Stomach (tissue), 9 donors: Measurements from ENCODE around the gene NT5C1A. TPM values are rescaled to one million over a fixed set of nuclear protein-coding genes. Genes with fewer than 3 reads are reported as not detected.

Experiments
- DNase-seq, 2 donors: peaks; one replicate each; pipeline versions ENCODE4 v3.0.0 to v3.0.0-alpha.2; 2013 to 2019
- H3K27ac ChIP-seq, 5 donors: fragments of 200-600 bp in 4 of 5; sonication (generic) in 4 of 5; one replicate each; pipeline ENCODE4 v1.5.1; 2013 to 2019; ENCODE audit warnings: mild to moderate bottlenecking in 1 of 5, moderate library complexity in 1 of 5
- H3K27me3 ChIP-seq, 3 donors: fragments of 200-600 bp; sonication (generic); one replicate each; pipeline ENCODE4 v1.5.1; 2017 to 2019; ENCODE audit warnings: mixed run types in 1 of 3
- H3K36me3 ChIP-seq, 4 donors: fragments of 200-600 bp; sonication (generic); 1 replicate in 3 of 4; 2 replicates in 1 of 4; pipeline ENCODE4 v1.5.1; 2016 to 2019
- H3K4me1 ChIP-seq, 4 donors: fragments of 200-600 bp; sonication (generic); one replicate each; pipeline ENCODE4 v1.5.1; 2016 to 2019
- H3K4me3 ChIP-seq, 4 donors: fragments of 200-600 bp; sonication (generic) in 3 of 4; one replicate each; pipeline ENCODE4 v1.5.1; 2016 to 2019; ENCODE audit warnings: mild to moderate bottlenecking in 1 of 4
- H3K9me3 ChIP-seq, 4 donors: fragments of 200-600 bp; sonication (generic); one replicate each; pipeline ENCODE4 v1.5.1; 2016 to 2019
- EP300 ChIP-seq: sonication (generic); formaldehyde crosslinking; IDR thresholded peaks from one replicate; pipeline ENCODE4 v1.6.1; 2017; ENCODE audit warnings: antibody characterized with exemption
- POLR2A ChIP-seq, 4 donors: fragments of 450-650 bp; IDR thresholded peaks; one replicate each; pipeline ENCODE4 v1.6.1; 2016; ENCODE audit warnings: antibody characterized with exemption in 4 of 4, control low read depth in 2 of 4, mild to moderate bottlenecking in 1 of 4, moderate library complexity in 1 of 4
- POLR2AphosphoS5 ChIP-seq, 3 donors: sonication (generic); formaldehyde crosslinking; IDR thresholded peaks; one replicate each; pipeline ENCODE4 v1.6.1; 2016; ENCODE audit warnings: antibody characterized with exemption in 3 of 3
- WGBS, 5 donors: extraction: QIAGEN DNeasy Blood & Tissue Kit in 3 of 5; methylation state at CpG; one replicate each; pipeline versions ENCODE4 v1.1.5 to v1.1.7; 2013 to 2018; 5-methylcytosine and 5-hydroxymethylcytosine counted together
- intact Hi-C: fragments of 100-400 bp; cut with DNase I; formaldehyde crosslinking; loops from one replicate; pipeline ENCODE4 v1.15.1; 2023; ENCODE audit warnings: low total_unique reads
- polyA plus RNA-seq, 3 donors: library from polyadenylated mRNA; stranded (reverse); fragments of 200-250 nt; gene quantifications; one replicate each; pipeline ENCODE4 v1.2.3, GENCODE V29; 2013
- total RNA-seq, 5 donors: library from RNA; depleted of rRNA; stranded (reverse); fragments of >200 nt; gene quantifications; one replicate each; pipeline versions ENCODE4 v1.1.0 to v1.2.3, GENCODE V29; 2014 to 2016
- TF ChIP-seq, protein P1 (sequence below), 7 experiments: fragments of 450-650 bp in 4 of 7; fragments of 200-600 bp in 3 of 7; sonication (generic) in 3 of 7; IDR thresholded peaks; one replicate each; pipeline ENCODE4 v1.5.1; 2016 to 2019; ENCODE audit warnings: antibody characterized with exemption in 7 of 7, control low read depth in 2 of 7, mild to moderate bottlenecking in 1 of 7
- donor health status: healthy with polysubstance abuse.
- donor health status: Bipolar disorder and iron deficiency.
- donor health status: healthy.

The NT5C1A gene
- total and polyA plus RNA-seq, 8 donors = 0.76 to 0.92 TPM; not detected in 6

- Histone ChIP-seq H3K27me3 (peaks cover 0 to 18% (median 0%) of the 10 kb centered on the region in 3 donors), H3K4me3 (no peak overlapping the region), H3K36me3 (no peaks in the 10 kb centered on the region), H3K4me1 (peaks cover 0 to 8% (median 2%) of the 10 kb centered on the region in 4 donors), H3K27ac (no peak overlapping the region), H3K9me3 (no peaks in the 10 kb centered on the region)
- 93 to 100% (median 97%) methylated on average over 1 of the region's 1 CpG for WGBS, 5 donors
- intact Hi-C loops = no loop called here
- no peak for DNase-seq
- TF ChIP-seq, protein P1, sequence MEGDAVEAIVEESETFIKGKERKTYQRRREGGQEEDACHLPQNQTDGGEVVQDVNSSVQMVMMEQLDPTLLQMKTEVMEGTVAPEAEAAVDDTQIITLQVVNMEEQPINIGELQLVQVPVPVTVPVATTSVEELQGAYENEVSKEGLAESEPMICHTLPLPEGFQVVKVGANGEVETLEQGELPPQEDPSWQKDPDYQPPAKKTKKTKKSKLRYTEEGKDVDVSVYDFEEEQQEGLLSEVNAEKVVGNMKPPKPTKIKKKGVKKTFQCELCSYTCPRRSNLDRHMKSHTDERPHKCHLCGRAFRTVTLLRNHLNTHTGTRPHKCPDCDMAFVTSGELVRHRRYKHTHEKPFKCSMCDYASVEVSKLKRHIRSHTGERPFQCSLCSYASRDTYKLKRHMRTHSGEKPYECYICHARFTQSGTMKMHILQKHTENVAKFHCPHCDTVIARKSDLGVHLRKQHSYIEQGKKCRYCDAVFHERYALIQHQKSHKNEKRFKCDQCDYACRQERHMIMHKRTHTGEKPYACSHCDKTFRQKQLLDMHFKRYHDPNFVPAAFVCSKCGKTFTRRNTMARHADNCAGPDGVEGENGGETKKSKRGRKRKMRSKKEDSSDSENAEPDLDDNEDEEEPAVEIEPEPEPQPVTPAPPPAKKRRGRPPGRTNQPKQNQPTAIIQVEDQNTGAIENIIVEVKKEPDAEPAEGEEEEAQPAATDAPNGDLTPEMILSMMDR (IDR thresholded peaks at IDR 0.05) = no peak
- TF ChIP-seq POLR2AphosphoS5 (IDR thresholded peaks at IDR 0.05) = no peak
- TF ChIP-seq POLR2A (IDR thresholded peaks at IDR 0.05) = no peak
- no peak for TF ChIP-seq EP300
Measured at GRCh38 chr1:39662861-39663260, 9.0 kb downstream of the NT5C1A start.

- Histone ChIP-seq H3K27me3 (peaks cover 0 to 9% (median 0%) of the 10 kb centered on the region in 3 donors), H3K4me1 (peaks cover 0 to 9% (median 3%) of the 10 kb centered on the region in 4 donors), H3K9me3 (no peaks in the 10 kb centered on the region), H3K36me3 (no peaks in the 10 kb centered on the region), H3K27ac (no peak overlapping the region), H3K4me3 (no peak overlapping the region)
- 85 to 90% (median 87%) methylated on average over 5 of the region's 5 CpGs for WGBS, 5 donors
- intact Hi-C loops = no loop called here
- DNase-seq = no peak
- no peak for TF ChIP-seq EP300
- TF ChIP-seq, protein P1 (IDR thresholded peaks at IDR 0.05) = no peak
- no peak for TF ChIP-seq POLR2A (IDR thresholded peaks at IDR 0.05)
- TF ChIP-seq POLR2AphosphoS5 (IDR thresholded peaks at IDR 0.05) = no peak
Measured at GRCh38 chr1:39659538-39659937, 12.4 kb downstream of the NT5C1A start.

DNA sequence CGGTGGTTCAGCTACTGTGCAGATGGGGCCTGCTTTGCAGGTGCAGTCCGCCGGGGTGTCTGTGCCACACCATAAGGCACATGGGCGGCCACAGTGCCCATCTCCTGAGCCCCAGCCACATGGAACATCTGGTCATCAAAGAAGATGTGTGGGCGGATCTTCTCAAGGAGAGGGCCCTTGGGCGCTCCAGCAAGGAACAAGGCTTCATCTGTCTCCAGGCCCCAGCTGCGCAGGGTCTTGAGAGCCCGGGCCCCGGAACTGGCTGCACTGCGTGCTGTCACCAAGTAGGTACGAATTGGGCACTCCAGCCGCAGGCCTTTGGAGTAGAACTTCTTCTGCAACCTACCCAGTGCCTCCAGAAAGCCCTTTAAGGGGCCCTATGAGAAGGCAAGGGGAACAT, 12.8 kb downstream of the NT5C1A start:
- H3K27me3 ChIP-seq = peaks cover 0 to 14% (median 0%) of the 10 kb centered on the region in 3 donors
- peaks cover 0 to 9% (median 3%) of the 10 kb centered on the region in 4 donors for H3K4me1 ChIP-seq
- WGBS, 5 donors = 87 to 95% (median 93%) methylated on average over 5 to 12 of the region's 12 CpGs
- TF ChIP-seq, protein P1 (IDR thresholded peaks at IDR 0.05) = no peak
- TF ChIP-seq POLR2AphosphoS5 (IDR thresholded peaks at IDR 0.05) (no peak), EP300 (no peak), POLR2A (IDR thresholded peaks at IDR 0.05) (no peak)
- H3K27ac ChIP-seq = no peak overlapping the region
- DNase-seq = no peak
- H3K4me3 ChIP-seq = no peak overlapping the region
- H3K9me3 ChIP-seq = no peaks in the 10 kb centered on the region
- no peaks in the 10 kb centered on the region for H3K36me3 ChIP-seq
- intact Hi-C loops = no loop called here

GRCh38 chr1:39657923-39658485, 13.9 kb downstream of the NT5C1A start:
- Histone ChIP-seq H3K4me1 (peaks cover 0 to 18% (median 7%) of the 10 kb centered on the region in 4 donors), H3K27me3 (peaks cover 0 to 15% (median 0%) of the 10 kb centered on the region in 3 donors), H3K36me3 (no peaks in the 10 kb centered on the region), H3K9me3 (no peaks in the 10 kb centered on the region), H3K4me3 (no peak overlapping the region), H3K27ac (no peak overlapping the region)
- peak; percentile 69 to 87 for DNase-seq
- intact Hi-C loops = no loop called here
- 20 to 27% (median 23%) methylated on average over 6 of the region's 6 CpGs for WGBS, 5 donors
- TF ChIP-seq EP300 (no peak), POLR2AphosphoS5 (IDR thresholded peaks at IDR 0.05) (no peak), POLR2A (IDR thresholded peaks at IDR 0.05) (no peak)
- TF ChIP-seq, protein P1 (IDR thresholded peaks at IDR 0.05) = peak in 5 of 7 experiments; percentile 31 to 55 (median 46)
